ENCODE data around the gene LRRK1. TPM values are rescaled to one million over a fixed set of nuclear protein-coding genes. Genes with fewer than 3 reads are reported as not detected.

The LRRK1 gene
- total RNA-seq, 2 experiments from 2014 or later, result 0.20 to 0.60 TPM

DNA sequence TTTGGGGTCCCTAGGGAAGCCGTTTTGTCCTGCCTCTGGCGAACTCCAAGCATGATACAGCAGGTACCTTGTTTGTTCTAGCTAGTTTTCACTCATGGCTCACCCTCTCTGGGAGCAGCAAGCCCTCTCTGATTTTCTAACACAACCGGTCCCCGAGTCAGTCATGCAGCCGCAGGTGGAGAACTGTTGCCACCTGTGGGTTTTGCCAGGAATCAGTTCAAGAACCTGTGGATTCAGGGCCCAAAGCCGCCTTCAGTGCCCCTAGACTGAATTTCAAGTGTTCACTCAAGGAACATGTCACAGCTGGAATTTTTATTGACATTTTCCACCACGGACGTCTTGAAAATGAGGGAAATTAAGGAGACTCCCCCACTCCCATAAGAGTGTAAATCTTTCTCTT is 13.3 kb upstream of the LRRK1 start:
- H3K36me3 Mint-ChIP-seq (ENCODE audit: low read depth), result no peaks in the 10 kb centered on the region
- DNase-seq, result no peak
- H3K27ac Mint-ChIP-seq, result no peak overlapping the region
- H3K27me3 Mint-ChIP-seq (ENCODE audit: low read depth), result peaks cover 12% of the 10 kb centered on the region
- no peak overlapping the region for H3K4me3 Mint-ChIP-seq
- CTCF ChIA-PET, result interaction anchor here (3.9 kb wide), 1 partner anchor 12 kb away, joined by 15 read pairs; the partner anchor contains the start of gene LRRK1
- intact Hi-C loops (cut with micrococcal nuclease), result no loop called here
- no peaks in the 10 kb centered on the region for H3K4me1 Mint-ChIP-seq (ENCODE audit: low read depth)
- no peaks in the 10 kb centered on the region for H3K9me3 Mint-ChIP-seq

GRCh38 chr15:100908466-100908865 is 10.7 kb upstream of the LRRK1 start:
- CTCF ChIA-PET, result interaction anchor here (1.0 kb wide), 1 partner anchor 100 kb away, joined by 4 read pairs; no protein-coding TSS in a partner anchor
- intact Hi-C loops (cut with micrococcal nuclease), result no loop called here
- Mint-ChIP-seq H3K27me3 (ENCODE audit: low read depth) (peaks cover 14% of the 10 kb centered on the region), H3K27ac (no peak overlapping the region), H3K4me1 (ENCODE audit: low read depth) (no peaks in the 10 kb centered on the region), H3K9me3 (no peaks in the 10 kb centered on the region), H3K4me3 (no peak overlapping the region), H3K36me3 (ENCODE audit: low read depth) (no peaks in the 10 kb centered on the region)
- no peak for DNase-seq

- no peaks in the 10 kb centered on the region for H3K36me3 Mint-ChIP-seq (ENCODE audit: low read depth)
- DNase-seq, result no peak
- no peak overlapping the region for H3K4me3 Mint-ChIP-seq
- H3K27ac Mint-ChIP-seq, result no peak overlapping the region
- no peaks in the 10 kb centered on the region for H3K9me3 Mint-ChIP-seq
- H3K27me3 Mint-ChIP-seq (ENCODE audit: low read depth), result peaks cover 20% of the 10 kb centered on the region
- CTCF ChIA-PET, result no interaction called here
- intact Hi-C loops (cut with micrococcal nuclease), result no loop called here
- H3K4me1 Mint-ChIP-seq (ENCODE audit: low read depth), result no peaks in the 10 kb centered on the region
Measured at GRCh38 chr15:100909565-100909964, 9.6 kb upstream of the LRRK1 start.

DNA sequence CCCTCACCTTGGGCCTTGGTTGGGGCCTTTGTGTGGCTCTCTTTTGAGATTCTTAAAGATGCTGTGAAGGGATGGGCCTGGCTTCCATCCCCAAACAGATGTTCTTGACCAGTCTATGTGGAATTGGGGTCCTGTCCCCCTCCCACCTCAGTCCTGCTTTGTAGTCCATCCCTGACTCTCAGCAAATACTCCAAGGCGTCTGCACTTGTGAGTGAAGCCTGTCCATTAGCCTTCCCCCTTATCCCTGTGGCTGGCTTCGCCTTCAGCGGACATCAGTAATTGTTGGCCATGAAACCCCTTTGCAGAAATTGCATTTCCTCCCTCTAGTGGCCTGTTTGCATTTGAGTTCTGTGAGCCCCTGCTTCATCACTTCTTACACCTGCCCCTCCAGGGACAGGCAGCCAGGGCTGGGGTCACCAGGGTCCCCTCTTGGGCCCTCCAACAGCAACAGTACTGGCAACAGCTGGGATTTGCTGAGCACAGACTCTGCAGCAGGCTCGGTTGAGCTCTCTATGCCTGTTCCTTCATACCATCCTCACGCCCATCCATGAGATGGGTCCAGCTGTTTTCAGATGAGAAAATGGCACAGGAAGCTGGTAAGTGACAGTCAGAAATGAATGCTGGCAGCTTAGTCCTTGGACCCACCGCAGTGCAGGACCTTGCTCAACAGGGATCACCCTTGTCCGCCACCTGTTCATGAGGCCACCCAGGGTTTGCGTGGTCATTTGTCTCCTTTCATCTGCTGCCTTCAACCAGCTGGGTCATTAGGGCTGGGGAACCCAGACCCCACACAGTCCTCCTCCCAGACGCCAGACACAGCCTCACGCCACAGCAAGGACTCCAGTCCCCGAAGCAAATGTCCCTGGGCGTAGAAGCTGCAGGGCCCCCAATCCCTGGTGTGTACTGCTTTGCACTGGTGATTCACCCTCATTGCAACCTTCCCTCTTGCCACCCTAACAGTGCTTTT is 8.9 kb upstream of the LRRK1 start:
- H3K4me3 Mint-ChIP-seq, result no peak overlapping the region
- intact Hi-C loops (cut with micrococcal nuclease), result no loop called here
- peaks cover 27% of the 10 kb centered on the region for H3K27me3 Mint-ChIP-seq (ENCODE audit: low read depth)
- no peaks in the 10 kb centered on the region for H3K9me3 Mint-ChIP-seq
- no peaks in the 10 kb centered on the region for H3K36me3 Mint-ChIP-seq (ENCODE audit: low read depth)
- H3K27ac Mint-ChIP-seq, result no peak overlapping the region
- H3K4me1 Mint-ChIP-seq (ENCODE audit: low read depth), result no peaks in the 10 kb centered on the region
- no peak for DNase-seq
- CTCF ChIA-PET, result no interaction called here

GRCh38 chr15:100911086-100911485 is 8.1 kb upstream of the LRRK1 start:
- no peak overlapping the region for H3K4me3 Mint-ChIP-seq
- no peak for DNase-seq
- no peaks in the 10 kb centered on the region for H3K9me3 Mint-ChIP-seq
- H3K36me3 Mint-ChIP-seq (ENCODE audit: low read depth), result no peaks in the 10 kb centered on the region
- H3K4me1 Mint-ChIP-seq (ENCODE audit: low read depth), result no peaks in the 10 kb centered on the region
- H3K27me3 Mint-ChIP-seq (ENCODE audit: low read depth), result peaks cover 27% of the 10 kb centered on the region
- CTCF ChIA-PET, result interaction anchor here (1.4 kb wide), 1 partner anchor 97 kb away, joined by 5 read pairs; no protein-coding TSS in a partner anchor
- H3K27ac Mint-ChIP-seq, result no peak overlapping the region
- intact Hi-C loops (cut with micrococcal nuclease), result no loop called here

DNA sequence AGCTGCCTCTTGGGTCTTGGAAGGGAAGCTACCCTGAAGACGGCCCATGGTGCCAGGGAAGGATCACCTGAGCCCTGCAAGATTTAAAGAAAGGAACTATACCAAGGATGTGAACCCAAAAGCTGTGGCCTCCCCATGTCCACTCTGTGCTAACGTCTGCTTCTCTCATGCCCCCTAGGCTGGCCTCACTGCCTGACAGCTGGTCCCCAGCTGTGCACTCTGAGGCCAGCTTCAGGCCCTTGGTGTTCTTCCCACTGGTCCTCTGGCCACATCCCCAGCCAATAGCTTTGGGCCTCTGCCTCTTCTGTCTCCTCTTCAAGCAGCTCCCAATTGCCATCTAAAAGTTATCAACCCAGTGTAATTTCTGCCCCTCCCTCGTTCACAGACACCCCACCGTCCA is 5.2 kb upstream of the LRRK1 start:
- H3K27ac Mint-ChIP-seq, result no peak overlapping the region
- H3K36me3 Mint-ChIP-seq (ENCODE audit: low read depth), result no peaks in the 10 kb centered on the region
- H3K4me1 Mint-ChIP-seq (ENCODE audit: low read depth), result peaks cover 8% of the 10 kb centered on the region
- no peaks in the 10 kb centered on the region for H3K9me3 Mint-ChIP-seq
- CTCF ChIA-PET, result interaction anchor here (0.8 to 1.2 kb wide), 2 partner anchors 93 to 95 kb away, joined by 3 read pairs; no protein-coding TSS in a partner anchor
- no peak overlapping the region for H3K4me3 Mint-ChIP-seq
- intact Hi-C loops (cut with micrococcal nuclease), result no loop called here
- no peak for DNase-seq
- H3K27me3 Mint-ChIP-seq (ENCODE audit: low read depth), result peaks cover 40% of the 10 kb centered on the region

GRCh38 chr15:100914876-100915275 is 4.3 kb upstream of the LRRK1 start:
- intact Hi-C loops (cut with micrococcal nuclease), result loop anchor here (5.0 kb wide), 2 partner anchors 288 to 332 kb away; no protein-coding TSS in a partner anchor
- no peak for DNase-seq
- Mint-ChIP-seq H3K27ac (no peak overlapping the region), H3K27me3 (ENCODE audit: low read depth) (peaks cover 42% of the 10 kb centered on the region), H3K9me3 (no peaks in the 10 kb centered on the region), H3K36me3 (ENCODE audit: low read depth) (no peaks in the 10 kb centered on the region), H3K4me3 (no peak overlapping the region), H3K4me1 (ENCODE audit: low read depth) (peaks cover 8% of the 10 kb centered on the region)
- CTCF ChIA-PET, result interaction anchor here (1.1 to 9.2 kb wide), 2 partner anchors 13 to 92 kb away, joined by 3 to 209 read pairs; no protein-coding TSS in a partner anchor

GRCh38 chr15:100918034-100918689 is 995 bp upstream of the LRRK1 start:
- peaks cover 19% of the 10 kb centered on the region for H3K4me1 Mint-ChIP-seq (ENCODE audit: low read depth)
- no peaks in the 10 kb centered on the region for H3K36me3 Mint-ChIP-seq (ENCODE audit: low read depth)
- CTCF ChIA-PET, result interaction anchor here (0.6 to 9.2 kb wide), 18 partner anchors 9 to 149 kb away, joined by 3 to 209 read pairs (median 4); partner anchors contain the start of gene ALDH1A3
- DNase-seq, result peak; percentile 73
- H3K4me3 Mint-ChIP-seq, result peak overlapping the region; percentile 74
- intact Hi-C loops (cut with micrococcal nuclease), result loop anchor here (2.0 to 5.0 kb wide), 4 partner anchors 89 to 567 kb away; no protein-coding TSS in a partner anchor
- H3K27me3 Mint-ChIP-seq (ENCODE audit: low read depth), result peaks cover 64% of the 10 kb centered on the region
- no peak overlapping the region for H3K27ac Mint-ChIP-seq
- H3K9me3 Mint-ChIP-seq, result no peaks in the 10 kb centered on the region

- intact Hi-C loops (cut with micrococcal nuclease), result loop anchor here (2.0 to 5.0 kb wide), 4 partner anchors 87 to 569 kb away; no protein-coding TSS in a partner anchor
- DNase-seq, result no peak
- Mint-ChIP-seq H3K27ac (no peak overlapping the region), H3K4me3 (peak overlapping the region; percentile 48), H3K36me3 (ENCODE audit: low read depth) (no peaks in the 10 kb centered on the region), H3K9me3 (no peaks in the 10 kb centered on the region), H3K27me3 (ENCODE audit: low read depth) (peaks cover 59% of the 10 kb centered on the region), H3K4me1 (ENCODE audit: low read depth) (peaks cover 19% of the 10 kb centered on the region)
- CTCF ChIA-PET, result interaction anchor here (1.1 to 9.2 kb wide), 4 partner anchors 15 to 95 kb away, joined by 3 to 209 read pairs (median 9); no protein-coding TSS in a partner anchor
Measured at GRCh38 chr15:100919481-100920405, 586 bp downstream of the LRRK1 start.

- Mint-ChIP-seq H3K4me3 (no peak overlapping the region), H3K27me3 (ENCODE audit: low read depth) (peaks cover 56% of the 10 kb centered on the region), H3K9me3 (no peaks in the 10 kb centered on the region), H3K4me1 (ENCODE audit: low read depth) (peaks cover 19% of the 10 kb centered on the region), H3K27ac (no peak overlapping the region), H3K36me3 (ENCODE audit: low read depth) (no peaks in the 10 kb centered on the region)
- DNase-seq, result no peak
- intact Hi-C loops (cut with micrococcal nuclease), result no loop called here
- CTCF ChIA-PET, result interaction anchor here (1.1 to 9.2 kb wide), 3 partner anchors 86 to 94 kb away, joined by 3 to 209 read pairs (median 3); no protein-coding TSS in a partner anchor
Measured at GRCh38 chr15:100920516-100921135, 1.5 kb downstream of the LRRK1 start.
